DMS 273 (cell line): ENCODE data around the gene RABL2B.
A peak's percentile ranks its signal among the peaks of the same experiment; 100 is the strongest.

ENCODE experiments used
- DNase-seq: peaks from one replicate; lab custom pipeline; 2025; ENCODE audit not compliant: unreplicated experiment; lab: John Stamatoyannopoulos, UW

RABL2B gene

GRCh38 chr22:50722716-50723428, 60.6 kb downstream of the RABL2B start:
- no peak for DNase-seq

- no peak for DNase-seq
Measured at GRCh38 chr22:50722048-50722701, 61.3 kb downstream of the RABL2B start.

- DNase-seq, result no peak
Measured at GRCh38 chr22:50721257-50721844, 62.1 kb downstream of the RABL2B start.

GRCh38 chr22:50720301-50721256, 62.9 kb downstream of the RABL2B start:
- DNase-seq, result no peak

GRCh38 chr22:50719814-50720300, 63.6 kb downstream of the RABL2B start:
- no peak for DNase-seq

GRCh38 chr22:50718352-50718709, 65.1 kb downstream of the RABL2B start:
- no peak for DNase-seq

- peak; percentile 42 for DNase-seq
Measured at GRCh38 chr22:50717709-50718351, 65.6 kb downstream of the RABL2B start.
